Prostate gland (tissue), 2 donors: ENCODE results near the gene PRKAG2. TPM values are rescaled to one million over a fixed set of nuclear protein-coding genes. Genes with fewer than 3 reads are reported as not detected.
"Not testable (repeated sequence)": the region's sequence is repeated elsewhere in the genome, so short reads cannot be mapped to it uniquely, and the experiment has no call there.

Experiments used
- DNase-seq: peaks from one replicate; pipeline ENCODE4 v3.0.0-alpha.2; 2019; ENCODE audit warnings: low spot score
- H3K27ac ChIP-seq, 2 donors: fragments of 200-600 bp; sonication (generic); 2 replicates each; pipeline ENCODE4 v1.5.1; 2017 to 2019
- H3K27me3 ChIP-seq: fragments of 200-600 bp; sonication (generic); replicated peaks from 2 replicates; pipeline ENCODE4 v1.5.1; 2019; ENCODE audit not compliant: insufficient read depth
- H3K36me3 ChIP-seq, 2 donors: fragments of 200-600 bp; sonication (generic); 1 replicate in 1 of 2; 2 replicates in 1 of 2; pipeline versions ENCODE4 v1.5.1 to v1.8.1; 2017 to 2019
- H3K4me1 ChIP-seq: fragments of 200-600 bp; sonication (generic); replicated peaks from 2 replicates; pipeline ENCODE4 v1.5.1; 2019
- H3K4me3 ChIP-seq, 2 donors: fragments of 200-600 bp; sonication (generic); 2 replicates each; pipeline ENCODE4 v1.5.1; 2017 to 2019
- H3K9me3 ChIP-seq: fragments of 200-600 bp; sonication (generic); 2 replicates; pipeline ENCODE4 v1.5.1; 2017
- POLR2A ChIP-seq: fragments of 450-650 bp; IDR thresholded peaks from one replicate; pipeline ENCODE4 v1.6.1; 2016; ENCODE audit warnings: antibody characterized with exemption, mild to moderate bottlenecking
- POLR2AphosphoS5 ChIP-seq: sonication (generic); formaldehyde crosslinking; IDR thresholded peaks from one replicate; pipeline ENCODE4 v1.6.1; 2017; ENCODE audit warnings: antibody characterized with exemption
- WGBS: methylation state at CpG from one replicate; pipeline ENCODE4 v1.1.5; 2018; 5-methylcytosine and 5-hydroxymethylcytosine counted together
- intact Hi-C: fragments of 100-400 bp; cut with DNase I; formaldehyde crosslinking; loops from one replicate; pipeline ENCODE4 v1.14.2; 2022
- total RNA-seq, 2 donors: library from RNA; depleted of rRNA; stranded (reverse); fragments of >200 nt; gene quantifications; one replicate each; pipeline ENCODE4 v1.1.0, GENCODE V29; 2016
- TF ChIP-seq, protein P1 (sequence below), 4 experiments: fragments of 200-600 bp in 2 of 4; fragments of 450-650 bp in 2 of 4; sonication (generic) in 2 of 4; IDR thresholded peaks; 1 replicate in 3 of 4; 2 replicates in 1 of 4; pipeline ENCODE4 v1.5.1; 2016 to 2019; ENCODE audit warnings: antibody characterized with exemption in 4 of 4, mild to moderate bottlenecking in 2 of 4, moderate library complexity in 2 of 4

PRKAG2 gene
- total RNA-seq, 2 donors from 2014 or later, result 31.6 to 38.1 TPM

DNA sequence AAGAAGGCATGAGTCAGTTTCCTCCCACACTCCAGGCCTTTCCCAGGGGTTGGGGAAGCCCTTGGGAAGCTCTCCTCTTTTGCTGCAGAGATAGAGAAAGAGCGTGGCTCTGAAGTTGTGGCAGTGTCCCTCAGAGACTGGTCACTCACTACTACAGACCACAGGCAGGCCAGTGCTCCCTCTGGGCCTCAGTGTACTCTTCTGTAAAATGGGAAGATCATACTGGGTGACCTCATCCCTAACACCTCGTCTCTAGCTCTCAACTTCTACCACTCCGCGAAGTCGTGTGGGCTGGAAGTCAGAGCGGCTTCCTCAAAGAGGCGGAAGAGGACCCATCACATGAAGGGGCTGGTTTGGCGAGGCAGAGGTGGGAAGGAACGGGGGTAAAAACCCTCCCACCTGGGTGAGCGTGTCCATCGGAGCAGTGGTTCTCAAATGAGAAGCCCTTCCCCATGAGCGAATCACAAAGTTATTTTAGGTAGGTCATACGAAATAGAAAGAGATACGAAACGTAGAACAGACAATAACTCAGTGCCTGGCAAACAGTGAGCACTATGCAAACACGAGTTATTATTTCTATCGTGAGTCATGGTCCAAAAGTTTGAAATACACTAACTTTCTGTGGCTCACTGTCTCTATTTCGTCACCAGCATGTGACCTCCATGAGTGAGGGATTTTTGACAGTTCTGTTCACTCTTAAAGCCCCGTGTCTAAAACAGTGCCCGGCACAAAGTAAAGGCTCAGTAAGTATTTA lies 32.7 kb downstream of the PRKAG2 start:
- TF ChIP-seq, protein P1, sequence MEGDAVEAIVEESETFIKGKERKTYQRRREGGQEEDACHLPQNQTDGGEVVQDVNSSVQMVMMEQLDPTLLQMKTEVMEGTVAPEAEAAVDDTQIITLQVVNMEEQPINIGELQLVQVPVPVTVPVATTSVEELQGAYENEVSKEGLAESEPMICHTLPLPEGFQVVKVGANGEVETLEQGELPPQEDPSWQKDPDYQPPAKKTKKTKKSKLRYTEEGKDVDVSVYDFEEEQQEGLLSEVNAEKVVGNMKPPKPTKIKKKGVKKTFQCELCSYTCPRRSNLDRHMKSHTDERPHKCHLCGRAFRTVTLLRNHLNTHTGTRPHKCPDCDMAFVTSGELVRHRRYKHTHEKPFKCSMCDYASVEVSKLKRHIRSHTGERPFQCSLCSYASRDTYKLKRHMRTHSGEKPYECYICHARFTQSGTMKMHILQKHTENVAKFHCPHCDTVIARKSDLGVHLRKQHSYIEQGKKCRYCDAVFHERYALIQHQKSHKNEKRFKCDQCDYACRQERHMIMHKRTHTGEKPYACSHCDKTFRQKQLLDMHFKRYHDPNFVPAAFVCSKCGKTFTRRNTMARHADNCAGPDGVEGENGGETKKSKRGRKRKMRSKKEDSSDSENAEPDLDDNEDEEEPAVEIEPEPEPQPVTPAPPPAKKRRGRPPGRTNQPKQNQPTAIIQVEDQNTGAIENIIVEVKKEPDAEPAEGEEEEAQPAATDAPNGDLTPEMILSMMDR (IDR thresholded peaks at IDR 0.05), result no peak
- no peak for TF ChIP-seq POLR2A
- no peak for TF ChIP-seq POLR2AphosphoS5
- Histone ChIP-seq H3K27me3 (no peaks in the 10 kb centered on the region), H3K4me1 (no peaks in the 10 kb centered on the region), H3K9me3 (no peaks in the 10 kb centered on the region), H3K4me3 (no peak overlapping the region), H3K27ac (no peak overlapping the region), H3K36me3 (no peaks in the 10 kb centered on the region)
- WGBS, result 78% methylated on average over 20 of the region's 20 CpGs
- DNase-seq, result no peak
- intact Hi-C loops, result no loop called here

DNA sequence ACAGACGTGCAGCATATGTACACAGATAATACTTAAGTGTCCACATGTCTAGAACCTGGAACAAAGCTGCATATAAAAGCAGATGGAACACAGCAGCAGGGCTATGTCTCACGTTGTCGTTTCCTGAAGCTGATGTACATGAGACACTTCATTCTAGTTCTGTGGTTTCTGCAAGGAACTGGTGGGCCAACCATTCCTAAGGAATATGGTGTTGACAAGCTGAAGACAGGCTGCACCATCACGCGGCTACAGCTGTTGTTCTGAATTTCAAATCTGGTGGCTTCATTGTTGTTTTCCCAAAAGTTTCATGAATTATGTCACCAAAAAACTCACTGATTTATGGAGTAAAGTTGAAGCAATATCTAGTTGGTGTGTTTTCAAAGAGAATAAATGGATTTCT lies 33.7 kb downstream of the PRKAG2 start:
- intact Hi-C loops, result no loop called here
- Histone ChIP-seq H3K4me3 (no peak overlapping the region), H3K27me3 (no peaks in the 10 kb centered on the region), H3K27ac (no peak overlapping the region), H3K36me3 (no peaks in the 10 kb centered on the region), H3K9me3 (no peaks in the 10 kb centered on the region), H3K4me1 (no peaks in the 10 kb centered on the region)
- TF ChIP-seq POLR2AphosphoS5, result no peak
- no peak for TF ChIP-seq POLR2A
- TF ChIP-seq, protein P1 (IDR thresholded peaks at IDR 0.05), result no peak
- WGBS, result 86% methylated on average over 5 of the region's 5 CpGs
- DNase-seq, result no peak

DNA sequence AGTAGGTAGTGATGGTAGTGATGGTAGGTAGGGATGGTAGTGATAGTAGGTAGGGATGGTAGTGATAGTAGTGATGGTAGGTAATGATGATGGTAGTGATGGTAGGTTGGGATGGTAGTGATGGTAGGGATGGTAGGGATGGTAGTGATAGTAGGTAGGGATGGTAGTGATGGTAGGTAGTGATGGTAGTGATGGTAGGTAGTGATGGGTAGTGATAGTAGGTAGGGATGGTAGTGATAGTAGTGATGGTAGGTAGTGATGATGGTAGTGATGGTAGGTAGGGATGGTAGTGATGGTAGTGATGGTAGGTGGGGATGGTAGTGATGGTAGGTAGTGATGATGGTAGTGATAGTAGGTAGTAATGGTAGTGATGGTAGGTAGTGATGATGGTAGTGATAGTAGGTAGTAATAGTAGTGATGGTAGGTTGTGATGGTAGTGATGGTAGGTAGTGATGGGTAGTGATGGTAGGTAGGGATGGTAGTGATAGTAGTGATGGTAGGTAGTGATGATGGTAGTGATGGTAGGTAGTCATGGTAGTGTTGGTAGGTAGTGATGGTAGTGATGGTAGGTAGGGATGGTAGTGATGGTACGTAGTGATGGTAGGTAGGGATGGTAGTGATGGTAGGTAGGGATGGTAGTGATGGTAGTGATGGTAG lies 35.4 kb downstream of the PRKAG2 start:
- H3K9me3 ChIP-seq, H3K4me1 ChIP-seq, intact Hi-C loops, H3K27ac ChIP-seq, H3K4me3 ChIP-seq, H3K36me3 ChIP-seq, DNase-seq, H3K27me3 ChIP-seq: not testable (repeated sequence)
- 87% methylated on average over 1 of the region's 1 CpG for WGBS

DNA sequence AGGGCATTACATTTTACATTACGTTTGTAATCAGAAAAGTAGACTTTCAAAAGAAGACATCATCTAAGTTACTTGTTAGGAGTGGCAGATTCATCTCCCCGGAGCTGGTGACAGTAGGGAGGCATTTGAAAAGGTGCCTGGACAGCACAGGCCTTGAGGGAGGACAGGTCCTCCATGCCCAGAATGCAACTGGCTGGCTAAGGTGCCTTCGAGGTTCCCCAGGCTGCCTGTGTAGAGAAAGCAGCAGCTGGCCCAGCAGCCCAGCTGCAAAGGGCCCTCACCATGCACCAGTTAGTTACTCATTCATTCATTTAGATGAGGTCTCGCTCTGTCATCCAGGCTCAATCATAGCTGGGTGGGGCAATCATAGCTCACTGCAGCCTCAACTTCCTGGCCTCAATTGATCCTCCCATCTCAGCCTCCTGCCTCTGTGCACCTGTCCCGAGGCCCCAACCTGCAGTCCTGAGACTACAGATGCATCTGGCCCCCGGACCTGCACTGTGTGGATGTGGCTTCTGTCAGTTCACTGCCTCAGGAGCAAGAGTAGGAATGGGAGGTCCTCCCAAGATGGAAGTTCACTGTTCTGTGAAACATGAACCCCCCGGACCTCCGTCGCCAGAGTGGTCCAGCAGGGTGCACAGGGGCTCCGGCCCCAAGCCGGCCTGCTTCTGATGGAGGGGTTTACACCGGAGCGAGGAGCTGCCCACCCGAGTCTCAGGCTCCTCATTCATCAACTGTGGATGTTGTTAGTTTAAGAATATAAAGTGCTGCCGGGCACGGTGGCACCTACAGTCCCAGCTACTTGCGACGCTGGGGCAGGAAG lies 36.6 kb downstream of the PRKAG2 start:
- TF ChIP-seq, protein P1 (IDR thresholded peaks at IDR 0.05), result no peak
- H3K36me3 ChIP-seq, result no peaks in the 10 kb centered on the region
- H3K4me1 ChIP-seq, result no peaks in the 10 kb centered on the region
- no peak overlapping the region for H3K4me3 ChIP-seq
- no peak overlapping the region for H3K27ac ChIP-seq
- H3K27me3 ChIP-seq, result no peaks in the 10 kb centered on the region
- intact Hi-C loops, result no loop called here
- no peak for DNase-seq
- H3K9me3 ChIP-seq, result no peaks in the 10 kb centered on the region
- WGBS, result 91% methylated on average over 18 of the region's 18 CpGs

DNA sequence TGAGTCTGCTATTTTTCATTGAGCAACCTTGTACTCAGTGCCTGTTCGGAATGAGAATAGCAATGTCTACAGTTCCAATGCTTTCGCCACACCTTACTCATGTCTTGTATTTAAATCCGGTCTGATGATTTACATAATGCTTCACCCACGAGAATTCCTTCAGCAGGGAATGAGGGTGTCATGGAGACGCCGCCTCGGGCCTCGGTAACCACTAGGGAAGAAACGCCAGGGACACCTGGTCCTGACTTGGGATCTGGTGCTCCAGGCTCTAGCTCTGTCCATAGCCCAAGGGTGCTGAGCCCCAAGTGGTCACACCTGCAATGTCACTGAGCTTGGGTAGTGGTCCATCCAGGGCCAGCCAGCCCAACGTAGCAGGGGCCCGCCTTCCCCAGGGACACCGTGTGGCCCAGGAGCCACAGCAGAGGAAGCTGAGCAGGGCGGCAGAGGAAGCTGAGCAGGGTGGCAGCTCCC lies 37.4 kb downstream of the PRKAG2 start:
- Histone ChIP-seq H3K4me3 (no peak overlapping the region), H3K9me3 (no peaks in the 10 kb centered on the region), H3K27ac (no peak overlapping the region), H3K36me3 (no peaks in the 10 kb centered on the region), H3K27me3 (no peaks in the 10 kb centered on the region), H3K4me1 (no peaks in the 10 kb centered on the region)
- intact Hi-C loops, result no loop called here
- 84% methylated on average over 10 of the region's 13 CpGs for WGBS
- TF ChIP-seq POLR2A, result no peak
- TF ChIP-seq, protein P1 (IDR thresholded peaks at IDR 0.05), result no peak
- no peak for TF ChIP-seq POLR2AphosphoS5
- no peak for DNase-seq
